Natural killer cell (primary cell): ENCODE measurements around the gene NSG2. TPM values are rescaled to one million over a fixed set of nuclear protein-coding genes. Genes with fewer than 3 reads are reported as not detected.
"Not testable (repeated sequence)": the region's sequence is repeated elsewhere in the genome, so short reads cannot be mapped to it uniquely, and the experiment has no call there.

Experiments
- ATAC-seq, 3 donors: fragments of 150-1000 bp in 2 of 3; fragments of 200-7000 bp in 1 of 3; cut with Tn5 transposase; 1 replicate in 1 of 3; 2 replicates in 2 of 3; pipeline ENCODE4 v1.10.0; 2021; ENCODE audit warnings: mild to moderate bottlenecking in 2 of 3, moderate library complexity in 2 of 3
- DNase-seq, 2 donors: peaks; one replicate each; pipeline versions ENCODE4 v3.0.0 to v3.0.0-alpha.2; 2013 to 2021; ENCODE audit warnings: mixed read lengths in 1 of 2
- H3K27ac ChIP-seq: one replicate; pipeline ENCODE4 v1.5.1; 2013; ENCODE audit warnings: mild to moderate bottlenecking, low read length
- H3K27me3 ChIP-seq: one replicate; pipeline ENCODE4 v1.6.1; 2013; ENCODE audit warnings: low read length; ENCODE audit not compliant: control insufficient read depth, insufficient read depth
- H3K36me3 ChIP-seq: one replicate; pipeline ENCODE4 v1.6.1; 2013; ENCODE audit warnings: low read length; ENCODE audit not compliant: control insufficient read depth, insufficient read depth
- H3K4me1 ChIP-seq: one replicate; pipeline ENCODE4 v1.6.1; 2013; ENCODE audit warnings: low read length; ENCODE audit not compliant: control insufficient read depth, insufficient read depth
- H3K4me3 ChIP-seq: one replicate; pipeline ENCODE4 v1.5.1; 2013; ENCODE audit warnings: low read length
- H3K9me3 ChIP-seq: one replicate; pipeline ENCODE4 v1.6.1; 2013; ENCODE audit warnings: low read length; ENCODE audit not compliant: control insufficient read depth, insufficient read depth
- H3K27ac Mint-ChIP-seq, 2 donors: one replicate each; pipeline ENCODE4 v1.8.0; 2022; ENCODE audit warnings: mild to moderate bottlenecking in 2 of 2, mixed read lengths in 2 of 2, moderate library complexity in 1 of 2
- H3K27me3 Mint-ChIP-seq, 2 donors: one replicate each; pipeline ENCODE4 v1.8.0; 2022; ENCODE audit warnings: low read depth in 2 of 2, mixed read lengths in 2 of 2
- H3K36me3 Mint-ChIP-seq: one replicate; pipeline ENCODE4 v1.8.0; 2022; ENCODE audit warnings: mixed read lengths
- H3K4me1 Mint-ChIP-seq, 2 donors: one replicate each; pipeline ENCODE4 v1.8.0; 2022; ENCODE audit warnings: mixed read lengths in 2 of 2
- H3K4me3 Mint-ChIP-seq: one replicate; pipeline ENCODE4 v1.8.0; 2022; ENCODE audit warnings: mild to moderate bottlenecking, moderate library complexity, mixed read lengths
- H3K9me3 Mint-ChIP-seq, 2 donors: one replicate each; pipeline ENCODE4 v1.8.0; 2022; ENCODE audit warnings: mixed read lengths in 2 of 2
- WGBS: methylation state at CpG from one replicate; pipeline ENCODE4 v1.1.7; 2013; ENCODE audit warnings: missing lambda C conversion rate; ENCODE audit not compliant: insufficient coverage; 5-methylcytosine and 5-hydroxymethylcytosine counted together
- intact Hi-C: fragments of 100-400 bp; cut with micrococcal nuclease; formaldehyde crosslinking; loops from one replicate; pipeline ENCODE4 v1.14.2; 2022
- total RNA-seq, 4 donors: library from RNA; stranded (reverse); fragments of 120-200 nt in 1 of 4; gene quantifications; one replicate each; pipeline versions ENCODE4 v1.2.3 to v1.2.4, GENCODE V29; 2013 to 2022
- TF ChIP-seq, protein P1 (sequence below): fragments of 200-600 bp; IDR thresholded peaks from one replicate; pipeline ENCODE4 v1.8.0; 2022; ENCODE audit warnings: antibody characterized with exemption

Gene NSG2
- total RNA-seq, 3 donors from 2014 or later (not counting 1 experiment from before 2014, with no cell fraction given) = not detected

GRCh38 chr5:174003795-174004194 is 41.7 kb upstream of the NSG2 start:
- Mint-ChIP-seq H3K4me1 (no peaks in the 10 kb centered on the region), H3K36me3 (no peaks in the 10 kb centered on the region), H3K27me3 (peaks cover 19 to 29% of the 10 kb centered on the region in 2 donors), H3K9me3 (no peaks in the 10 kb centered on the region), H3K27ac (no peak overlapping the region), H3K4me3 (no peak overlapping the region)
- TF ChIP-seq, protein P1, sequence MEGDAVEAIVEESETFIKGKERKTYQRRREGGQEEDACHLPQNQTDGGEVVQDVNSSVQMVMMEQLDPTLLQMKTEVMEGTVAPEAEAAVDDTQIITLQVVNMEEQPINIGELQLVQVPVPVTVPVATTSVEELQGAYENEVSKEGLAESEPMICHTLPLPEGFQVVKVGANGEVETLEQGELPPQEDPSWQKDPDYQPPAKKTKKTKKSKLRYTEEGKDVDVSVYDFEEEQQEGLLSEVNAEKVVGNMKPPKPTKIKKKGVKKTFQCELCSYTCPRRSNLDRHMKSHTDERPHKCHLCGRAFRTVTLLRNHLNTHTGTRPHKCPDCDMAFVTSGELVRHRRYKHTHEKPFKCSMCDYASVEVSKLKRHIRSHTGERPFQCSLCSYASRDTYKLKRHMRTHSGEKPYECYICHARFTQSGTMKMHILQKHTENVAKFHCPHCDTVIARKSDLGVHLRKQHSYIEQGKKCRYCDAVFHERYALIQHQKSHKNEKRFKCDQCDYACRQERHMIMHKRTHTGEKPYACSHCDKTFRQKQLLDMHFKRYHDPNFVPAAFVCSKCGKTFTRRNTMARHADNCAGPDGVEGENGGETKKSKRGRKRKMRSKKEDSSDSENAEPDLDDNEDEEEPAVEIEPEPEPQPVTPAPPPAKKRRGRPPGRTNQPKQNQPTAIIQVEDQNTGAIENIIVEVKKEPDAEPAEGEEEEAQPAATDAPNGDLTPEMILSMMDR = no peak
- H3K4me1 ChIP-seq = no peaks in the 10 kb centered on the region
- intact Hi-C loops = no loop called here
- no peak for DNase-seq
- no peak overlapping the region for H3K4me3 ChIP-seq
- H3K9me3 ChIP-seq = no peaks in the 10 kb centered on the region
- H3K27ac ChIP-seq = no peak overlapping the region
- no peaks in the 10 kb centered on the region for H3K27me3 ChIP-seq
- ATAC-seq = no peak
- H3K36me3 ChIP-seq = no peaks in the 10 kb centered on the region

DNA sequence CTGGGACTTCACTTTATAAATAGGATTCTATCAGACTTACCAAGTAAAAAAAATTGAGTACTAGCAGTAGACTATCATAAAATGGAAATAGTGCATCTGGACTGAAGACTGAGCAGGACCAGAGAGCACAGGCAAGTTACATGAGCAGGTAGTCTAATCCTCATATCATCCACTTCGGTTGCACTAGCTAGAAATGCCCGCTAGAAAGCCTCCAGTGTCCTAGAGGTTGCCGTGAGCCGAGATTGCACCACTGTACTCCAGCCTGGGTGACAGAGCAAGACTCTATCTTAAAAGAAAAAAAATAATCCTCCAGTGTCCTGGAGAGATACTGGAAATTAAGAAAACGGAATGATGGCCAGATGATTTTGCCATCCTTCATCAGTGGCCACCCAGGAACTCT is 36.6 kb upstream of the NSG2 start:
- Mint-ChIP-seq H3K4me3 (no peak overlapping the region), H3K4me1 (peaks cover 5 to 7% of the 10 kb centered on the region in 2 donors), H3K36me3 (no peaks in the 10 kb centered on the region), H3K27ac (no peak overlapping the region), H3K27me3 (peaks cover 9 to 20% of the 10 kb centered on the region in 2 donors), H3K9me3 (no peaks in the 10 kb centered on the region)
- 90% methylated on average over 5 of the region's 5 CpGs for WGBS
- Histone ChIP-seq H3K9me3 (no peaks in the 10 kb centered on the region), H3K27ac (no peak overlapping the region), H3K4me3 (no peak overlapping the region), H3K4me1 (no peaks in the 10 kb centered on the region), H3K36me3 (no peaks in the 10 kb centered on the region), H3K27me3 (peaks cover 2% of the 10 kb centered on the region)
- no peak for ATAC-seq
- DNase-seq = no peak
- TF ChIP-seq, protein P1 = no peak
- intact Hi-C loops = no loop called here

DNA sequence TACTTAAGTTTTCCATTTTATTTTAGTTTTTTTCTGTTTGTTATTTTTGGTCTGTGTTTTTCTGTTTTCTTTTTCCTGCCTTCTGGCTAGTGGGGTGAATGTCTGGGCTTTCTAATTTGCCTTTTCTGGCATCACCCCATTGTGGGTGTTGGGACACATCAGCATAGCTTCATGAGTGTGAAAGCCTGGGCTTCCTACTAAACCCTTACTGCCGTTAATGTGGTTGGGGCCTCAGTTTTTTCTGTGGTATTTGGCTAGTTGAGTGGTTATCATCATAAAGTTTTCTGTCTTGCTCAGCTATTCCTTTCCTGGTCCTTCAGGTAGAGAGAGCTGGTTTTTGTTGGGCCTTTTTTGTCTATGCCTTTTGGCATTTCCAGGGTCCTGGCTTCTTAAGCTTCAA is 35.1 kb upstream of the NSG2 start:
- H3K36me3 ChIP-seq = no peaks in the 10 kb centered on the region
- H3K4me3 ChIP-seq = no peak overlapping the region
- H3K9me3 ChIP-seq = no peaks in the 10 kb centered on the region
- H3K4me1 ChIP-seq = no peaks in the 10 kb centered on the region
- H3K27ac ChIP-seq = no peak overlapping the region
- intact Hi-C loops = no loop called here
- DNase-seq (no peak), ATAC-seq (peak in 1 of 3 donors; percentile 53)
- WGBS = 89% methylated on average over 1 of the region's 1 CpG
- H3K4me3 Mint-ChIP-seq = no peak overlapping the region
- peaks cover 5 to 7% of the 10 kb centered on the region in 2 donors for H3K4me1 Mint-ChIP-seq
- H3K27me3 ChIP-seq = peaks cover 2% of the 10 kb centered on the region
- no peaks in the 10 kb centered on the region for H3K36me3 Mint-ChIP-seq
- peaks cover 9 to 19% of the 10 kb centered on the region in 2 donors for H3K27me3 Mint-ChIP-seq
- no peaks in the 10 kb centered on the region for H3K9me3 Mint-ChIP-seq
- TF ChIP-seq, protein P1 = no peak
- H3K27ac Mint-ChIP-seq = no peak overlapping the region

GRCh38 chr5:174011441-174011840 is 34.1 kb upstream of the NSG2 start:
- H3K4me1 ChIP-seq = no peaks in the 10 kb centered on the region

GRCh38 chr5:174020069-174020927 is 25.2 kb upstream of the NSG2 start:
- WGBS = 89% methylated on average over 9 of the region's 19 CpGs
- intact Hi-C loops = not testable (repeated sequence)

More at GRCh38 chr5:174011441-174011840, 34.1 kb upstream of the NSG2 start:
- DNase-seq (no peak), ATAC-seq (no peak)
- Histone ChIP-seq H3K4me3 (no peak overlapping the region), H3K27me3 (peaks cover 2% of the 10 kb centered on the region), H3K9me3 (no peaks in the 10 kb centered on the region), H3K36me3 (no peaks in the 10 kb centered on the region), H3K27ac (no peak overlapping the region)
- Mint-ChIP-seq H3K27ac (no peak overlapping the region), H3K9me3 (no peaks in the 10 kb centered on the region), H3K27me3 (peaks cover 4 to 13% of the 10 kb centered on the region in 2 donors), H3K36me3 (no peaks in the 10 kb centered on the region), H3K4me1 (peaks cover 5 to 7% of the 10 kb centered on the region in 2 donors), H3K4me3 (no peak overlapping the region)
- intact Hi-C loops = no loop called here
- 100% methylated on average over 1 of the region's 3 CpGs for WGBS
- TF ChIP-seq, protein P1 = no peak

More at GRCh38 chr5:174020069-174020927, 25.2 kb upstream of the NSG2 start:
- H3K9me3 Mint-ChIP-seq, ATAC-seq, H3K9me3 ChIP-seq, H3K36me3 ChIP-seq, H3K4me3 Mint-ChIP-seq, H3K36me3 Mint-ChIP-seq, H3K27ac Mint-ChIP-seq, H3K4me3 ChIP-seq, H3K27ac ChIP-seq, H3K27me3 ChIP-seq, H3K4me1 Mint-ChIP-seq, H3K4me1 ChIP-seq: not testable (repeated sequence)
- peaks cover 12 to 34% of the 10 kb centered on the region in 2 donors for H3K27me3 Mint-ChIP-seq
- DNase-seq = peak in 1 of 2 donors; percentile 3
